HT-29 (cell line): ENCODE measurements around the gene SLC47A2. TPM values are rescaled to one million over a fixed set of nuclear protein-coding genes. Genes with fewer than 3 reads are reported as not detected.
"Not testable (repeated sequence)": the region's sequence is repeated elsewhere in the genome, so short reads cannot be mapped to it uniquely, and the experiment has no call there.

Source experiments
- DNase-seq: peaks from one replicate; pipeline ENCODE4 v3.0.0-alpha.2; 2015; ENCODE audit warnings: low spot score
- total RNA-seq: library from RNA; depleted of rRNA; stranded (reverse); fragments of >200 nt; shearing (Covaris generic); gene quantifications from 2 replicates; pipeline ENCODE4 v1.2.3, GENCODE V29; 2014

The SLC47A2 gene
- total RNA-seq, 1 experiment from 2014 or later: 0.05 TPM

DNA sequence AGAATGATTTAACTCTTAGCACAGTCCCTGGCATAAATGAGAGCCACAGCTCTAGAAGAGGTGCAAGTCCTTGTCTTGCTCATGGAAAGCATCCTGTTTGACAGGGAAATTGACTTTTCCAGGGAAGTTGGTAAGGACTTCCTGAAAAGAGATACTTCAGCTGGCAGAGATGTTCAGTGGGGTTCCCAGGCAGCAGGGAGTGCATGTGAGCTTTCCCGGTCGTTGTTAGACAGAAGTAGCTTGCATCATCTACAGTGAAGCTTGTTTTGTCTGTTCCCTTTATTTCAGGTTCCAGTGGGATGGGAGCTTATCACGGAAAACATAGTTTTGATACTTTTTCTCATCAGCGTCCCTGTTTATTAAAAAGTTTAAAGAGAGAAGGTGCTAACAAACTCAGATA, 45.0 kb downstream of the SLC47A2 start:
- no peak for DNase-seq

DNA sequence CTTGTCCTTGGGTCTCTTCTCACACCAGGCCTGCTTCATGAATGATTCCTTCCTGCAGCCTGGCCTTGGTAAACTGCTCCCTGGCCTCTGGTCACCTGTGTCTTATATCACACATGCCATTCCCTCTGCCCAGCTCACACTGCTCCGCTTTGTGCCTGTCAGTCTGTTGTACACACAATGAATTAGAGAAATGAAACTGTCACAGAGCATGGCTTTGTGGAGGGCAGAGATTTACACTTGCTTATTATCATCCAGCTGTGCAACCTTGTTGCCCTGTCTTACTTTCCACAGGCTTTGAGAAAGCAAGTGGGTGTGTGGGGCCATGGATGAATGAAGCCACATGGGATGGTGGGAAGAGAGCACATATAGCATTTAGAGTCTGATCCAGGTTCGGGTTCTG, 45.5 kb downstream of the SLC47A2 start:
- no peak for DNase-seq

DNA sequence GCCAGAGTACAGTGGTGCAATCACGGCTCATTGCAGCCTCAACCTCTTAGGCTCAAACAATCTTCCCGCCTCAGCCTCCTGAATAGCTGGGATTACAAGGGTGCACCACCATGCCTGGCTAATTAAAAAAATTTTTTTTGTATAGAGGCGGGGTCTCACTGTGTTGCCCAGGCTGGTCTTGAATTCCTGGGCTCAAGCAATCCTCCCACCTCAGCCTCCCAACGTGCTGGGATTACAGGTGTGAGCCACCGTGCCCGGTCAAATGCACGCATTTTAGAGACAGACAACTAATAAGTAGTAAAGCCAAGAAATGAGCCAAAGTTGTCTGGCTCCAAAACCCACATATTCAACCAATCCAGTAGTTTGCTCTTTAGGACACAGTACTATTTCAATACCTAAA, 46.7 kb downstream of the SLC47A2 start:
- DNase-seq: not testable (repeated sequence)

DNA sequence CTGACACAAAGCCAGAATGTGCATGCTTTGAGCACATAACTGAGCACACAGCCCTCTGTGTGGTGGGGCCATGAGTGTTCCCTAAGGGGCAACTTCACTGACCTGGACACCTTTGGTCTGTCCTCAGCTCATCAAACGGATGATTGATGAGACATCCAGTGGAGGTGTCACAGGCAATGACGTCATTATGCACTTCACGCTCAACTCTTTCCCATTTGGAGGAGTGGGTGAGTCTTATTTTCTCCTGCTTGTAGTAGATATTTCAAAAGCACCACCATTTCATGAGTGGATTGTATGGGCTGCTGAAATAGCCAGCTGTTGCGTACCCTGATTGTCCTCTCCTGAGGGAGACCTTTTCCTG, 51.6 kb downstream of the SLC47A2 start:
- DNase-seq: no peak

DNA sequence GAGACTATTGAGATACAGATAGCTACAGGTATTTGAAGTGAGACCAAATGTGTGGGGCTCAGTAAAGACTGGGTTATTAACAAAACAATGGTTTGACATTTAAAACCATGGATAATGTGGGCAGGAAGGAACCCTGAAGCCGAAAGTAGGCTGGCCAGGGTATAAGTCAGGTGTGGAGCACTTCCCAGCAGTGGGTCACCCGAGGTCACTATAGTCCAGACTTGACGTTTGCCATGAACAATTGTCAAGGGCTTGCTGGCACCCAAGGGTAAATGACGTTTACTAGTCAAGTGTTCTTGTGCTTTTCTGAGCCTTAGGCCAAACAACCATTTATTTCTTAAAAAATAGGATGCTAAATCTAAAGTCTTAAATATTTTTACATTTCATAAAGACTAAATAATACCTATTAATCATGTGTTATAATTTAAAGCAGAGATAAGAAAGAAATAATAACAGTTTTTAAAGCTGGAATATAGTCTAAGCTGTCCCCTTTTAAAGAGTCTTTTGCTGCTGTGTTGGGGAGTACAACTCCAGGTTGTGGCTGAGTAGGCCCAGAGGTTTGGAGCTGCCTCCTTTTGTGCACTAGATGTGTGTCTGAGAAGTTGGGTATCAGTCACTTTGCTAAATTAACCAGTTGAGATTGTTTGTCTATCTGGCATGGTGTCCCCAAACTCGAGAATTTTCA, 52.1 kb downstream of the SLC47A2 start:
- no peak for DNase-seq

DNA sequence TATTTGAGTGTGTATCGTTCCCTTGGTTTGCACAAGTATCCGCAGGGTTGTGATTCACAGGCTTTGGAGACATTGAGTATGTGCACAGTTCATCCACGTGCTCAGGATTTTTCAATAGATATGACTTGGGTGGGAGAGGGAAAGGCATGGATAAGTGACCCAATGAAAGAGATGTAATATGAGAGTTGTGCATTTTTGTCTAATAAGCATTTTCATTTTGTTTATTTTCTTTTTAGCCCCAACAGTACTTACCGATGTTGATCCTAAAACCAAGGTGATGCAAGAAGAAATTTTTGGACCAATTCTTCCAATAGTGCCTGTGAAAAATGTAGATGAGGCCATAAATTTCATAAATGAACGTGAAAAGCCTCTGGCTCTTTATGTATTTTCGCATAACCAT, 53.3 kb downstream of the SLC47A2 start:
- DNase-seq: no peak

DNA sequence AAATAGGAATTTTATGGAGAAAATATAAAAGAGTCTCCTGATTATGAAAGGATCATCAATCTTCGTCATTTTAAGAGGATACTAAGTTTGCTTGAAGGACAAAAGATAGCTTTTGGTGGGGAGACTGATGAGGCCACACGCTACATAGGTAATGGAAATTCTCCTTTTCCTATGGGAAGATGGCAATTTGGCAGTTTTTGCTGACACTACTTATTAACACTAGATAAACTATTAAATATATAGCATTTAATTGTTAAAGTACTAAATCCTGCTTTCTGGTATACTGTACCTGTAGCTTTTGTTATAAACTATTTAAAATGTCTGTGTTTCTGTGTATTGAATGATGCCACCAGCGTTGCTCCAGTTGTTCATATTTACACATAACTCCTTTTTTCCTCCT, 55.3 kb downstream of the SLC47A2 start:
- DNase-seq: no peak

DNA sequence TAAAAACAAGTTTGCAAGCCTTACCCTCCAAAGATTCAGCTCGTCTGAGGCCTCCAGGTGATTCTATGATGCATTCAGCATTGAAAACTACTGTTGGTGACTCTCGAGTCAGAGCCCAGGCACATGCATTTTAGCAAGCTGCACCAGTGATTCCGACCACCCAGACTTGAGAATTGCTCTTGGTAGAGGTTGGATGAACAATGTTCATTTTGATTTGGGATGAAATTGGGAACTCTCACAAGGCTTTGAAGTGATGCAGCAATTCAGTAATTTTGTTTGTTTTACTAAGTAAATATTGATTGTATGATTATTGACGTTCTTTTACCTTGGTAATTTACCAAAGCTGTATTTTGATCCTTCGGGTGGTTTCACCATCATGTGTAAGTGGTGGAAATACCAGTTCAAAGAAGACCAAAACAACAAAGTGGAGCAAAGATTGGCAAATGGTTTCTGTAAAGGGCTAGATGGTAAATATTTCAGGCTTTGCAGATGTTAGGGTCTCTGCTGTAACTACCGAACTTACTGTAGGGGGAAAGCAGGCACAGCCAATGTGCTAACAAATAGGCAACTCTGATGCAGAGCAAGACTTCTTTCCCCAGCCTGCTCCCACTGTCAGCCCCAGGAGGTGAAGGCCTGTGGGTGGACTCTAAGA, 56.0 kb downstream of the SLC47A2 start:
- no peak for DNase-seq

DNA sequence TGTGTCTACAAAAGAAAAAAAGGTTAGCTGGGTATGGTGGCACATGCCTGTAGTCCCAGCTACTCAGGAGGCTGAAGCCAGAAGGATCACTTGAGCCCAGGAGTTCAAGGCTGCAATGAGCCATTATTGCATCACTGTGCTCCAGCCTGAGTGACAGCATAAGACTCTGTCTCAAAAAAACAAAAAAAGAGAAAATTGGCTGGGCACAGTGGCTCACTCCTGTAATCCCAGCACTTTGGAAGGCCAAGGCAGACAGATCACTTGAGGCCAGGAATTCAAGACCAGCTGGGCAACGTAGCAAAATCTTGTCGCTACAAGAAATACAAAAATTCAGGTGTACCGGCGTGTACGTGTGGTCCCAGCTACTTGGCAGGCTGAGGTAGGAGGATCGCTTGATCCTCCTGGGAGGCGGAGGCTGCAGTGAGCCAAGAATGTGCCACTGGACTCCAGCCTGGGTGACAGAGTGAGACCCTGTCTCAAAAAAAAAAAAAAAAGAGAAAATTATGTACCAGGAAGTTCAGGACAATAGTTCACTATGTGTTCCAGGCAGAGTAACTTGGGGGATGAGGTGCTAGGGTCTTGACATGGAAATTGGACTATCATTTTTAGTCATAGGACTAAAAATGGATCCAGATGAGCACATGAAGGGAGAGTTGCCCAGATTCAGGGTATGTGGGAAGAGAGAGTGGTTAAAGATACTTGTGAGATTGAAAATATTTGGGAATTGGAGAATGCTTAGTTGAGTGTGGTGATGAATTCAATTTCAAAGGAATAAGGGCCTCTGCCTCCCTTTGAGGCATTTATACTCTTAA, 56.8 kb downstream of the SLC47A2 start:
- DNase-seq: no peak

DNA sequence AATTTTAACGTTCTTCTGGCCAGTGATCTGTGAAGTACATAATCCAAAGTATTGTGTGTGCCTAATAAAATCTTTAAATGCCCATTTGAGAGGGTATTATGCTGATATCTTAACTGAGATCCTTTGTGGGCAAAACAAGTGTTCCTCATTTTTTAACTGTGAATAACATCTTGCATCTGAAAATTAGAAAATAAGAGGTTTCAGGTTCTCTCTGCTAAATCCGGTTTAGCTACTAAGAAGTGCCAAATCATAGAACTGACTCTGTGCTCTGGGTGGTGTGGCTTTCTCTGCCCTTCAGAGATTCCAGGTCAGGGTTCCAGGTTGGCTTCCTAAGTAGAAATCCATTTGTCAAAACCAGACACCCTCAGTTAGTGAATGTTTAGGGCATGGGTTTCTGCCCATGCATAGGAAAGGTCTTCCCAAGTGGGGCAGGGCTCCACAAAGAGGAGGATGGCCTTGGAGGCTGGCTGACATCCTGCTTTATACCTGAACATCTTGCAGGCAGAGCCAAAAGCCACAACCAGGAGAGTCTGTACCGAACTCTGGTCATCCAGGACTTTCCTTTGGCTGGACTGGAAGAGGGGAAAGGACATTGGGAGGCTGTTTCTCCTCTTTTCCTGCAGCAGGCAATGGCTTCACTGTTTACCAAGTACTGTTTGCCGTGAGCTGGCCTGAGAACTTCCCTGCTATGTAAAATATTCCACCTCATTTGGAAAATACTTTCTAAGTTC, 59.4 kb downstream of the SLC47A2 start:
- DNase-seq: no peak

DNA sequence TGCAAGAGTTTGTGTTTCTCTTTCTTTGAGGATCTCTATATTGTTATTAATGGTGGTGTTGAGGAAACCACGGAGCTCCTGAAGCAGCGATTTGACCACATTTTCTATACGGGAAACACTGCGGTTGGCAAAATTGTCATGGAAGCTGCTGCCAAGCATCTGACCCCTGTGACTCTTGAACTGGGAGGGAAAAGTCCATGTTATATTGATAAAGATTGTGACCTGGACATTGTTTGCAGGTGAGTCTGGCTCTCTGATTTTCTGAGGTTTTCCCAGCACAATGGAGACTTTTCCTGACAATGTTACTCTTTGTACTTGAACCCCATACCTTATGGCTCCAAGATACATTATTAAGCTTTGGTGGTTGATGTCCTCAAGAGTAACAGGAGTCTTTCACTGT, 60.0 kb downstream of the SLC47A2 start:
- DNase-seq: no peak

DNA sequence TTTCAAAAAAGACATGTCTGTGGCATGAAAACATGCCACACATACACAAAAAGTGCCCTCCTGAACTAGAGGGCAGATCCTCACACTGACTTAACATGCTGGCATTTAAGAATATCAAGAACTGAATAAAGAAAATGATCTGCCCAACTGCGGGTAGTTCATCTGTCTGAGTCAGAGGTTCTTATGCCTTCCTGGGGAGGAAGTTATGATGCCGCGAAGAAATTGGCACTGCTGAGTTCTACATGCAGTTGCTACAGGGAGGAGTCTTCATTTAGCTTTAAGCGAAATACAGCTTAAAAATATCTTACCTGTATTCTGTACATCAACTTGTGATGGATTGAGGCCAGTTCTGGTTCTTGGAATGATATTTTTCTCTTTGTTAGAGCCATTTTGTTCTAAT, 61.5 kb downstream of the SLC47A2 start:
- no peak for DNase-seq

DNA sequence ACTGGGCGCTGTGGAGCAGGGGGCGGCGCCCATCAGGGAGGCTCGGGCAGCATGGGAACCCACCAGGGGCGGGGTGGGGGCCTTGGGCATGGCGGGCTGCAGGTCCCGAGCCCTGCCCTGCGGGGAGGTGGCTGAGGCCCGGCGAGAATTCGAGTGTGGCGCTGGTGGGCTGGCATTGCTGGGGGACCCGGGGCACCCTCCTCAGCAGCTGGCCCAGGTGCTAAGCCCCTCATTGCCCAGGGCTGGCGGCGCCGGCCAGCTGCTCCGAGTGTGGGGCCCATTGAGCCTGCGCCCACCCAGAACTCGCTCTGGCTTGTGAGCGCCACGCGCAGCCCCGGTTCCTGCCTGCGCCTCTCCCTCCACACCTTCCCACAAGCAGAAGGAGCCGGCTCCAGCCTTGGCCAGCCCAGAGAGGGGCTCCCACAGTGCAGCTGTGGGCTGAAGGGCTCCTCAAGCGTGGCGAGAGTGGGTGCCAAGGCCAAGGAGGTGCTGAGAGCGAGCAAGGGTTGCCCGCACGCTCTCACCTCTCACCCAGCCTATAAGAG, 62.0 kb downstream of the SLC47A2 start:
- DNase-seq: no peak

DNA sequence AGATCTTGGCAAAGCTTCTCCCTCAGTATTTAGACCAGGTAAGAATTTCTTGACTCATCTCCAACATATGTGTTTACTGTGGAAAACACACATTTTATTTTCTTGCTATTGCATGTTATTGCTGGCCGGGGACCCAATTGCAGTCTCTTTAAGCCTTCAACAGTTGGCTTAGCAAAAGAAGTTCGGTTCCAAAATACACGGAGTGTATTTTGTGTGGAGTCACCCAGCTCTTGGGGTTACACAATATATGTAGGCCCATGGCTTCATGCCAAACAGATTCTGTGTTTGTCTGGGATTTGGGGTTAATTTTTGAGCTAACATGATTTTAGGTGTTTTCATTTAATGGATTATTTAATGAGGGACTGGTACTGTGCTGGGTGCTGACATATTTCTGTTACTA, 63.8 kb downstream of the SLC47A2 start:
- DNase-seq: no peak

DNA sequence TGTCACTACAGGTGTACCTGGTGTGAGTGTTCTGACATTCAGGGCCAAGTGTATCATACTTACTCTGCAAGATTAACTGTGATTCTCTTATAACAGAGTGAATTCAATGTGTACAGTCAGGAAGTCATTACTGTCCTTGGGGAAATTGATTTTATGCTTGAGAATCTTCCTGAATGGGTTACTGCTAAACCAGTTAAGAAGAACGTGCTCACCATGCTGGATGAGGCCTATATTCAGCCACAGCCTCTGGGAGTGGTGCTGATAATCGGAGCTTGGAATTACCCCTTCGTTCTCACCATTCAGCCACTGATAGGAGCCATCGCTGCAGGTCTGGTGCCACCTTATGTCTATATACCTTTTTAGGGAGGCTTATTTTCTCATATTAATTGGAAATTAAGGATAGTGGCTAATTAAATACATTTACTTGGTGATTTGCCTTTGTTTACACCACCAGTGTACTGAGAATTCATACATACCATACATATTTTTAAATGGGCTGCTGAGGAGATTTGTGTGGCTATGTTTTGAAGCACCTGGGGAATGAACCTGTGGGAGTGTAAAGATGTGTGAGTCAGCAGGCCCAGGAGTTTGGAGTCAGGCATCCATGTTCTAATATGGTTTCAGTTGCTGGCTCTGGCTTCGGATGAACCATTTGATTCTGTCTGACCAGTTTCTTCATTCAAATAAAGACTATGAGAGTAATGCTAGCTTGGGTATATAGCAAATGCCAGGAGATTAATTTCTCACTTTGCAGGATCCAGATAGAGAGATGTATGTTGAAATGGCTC, 64.7 kb downstream of the SLC47A2 start:
- no peak for DNase-seq

DNA sequence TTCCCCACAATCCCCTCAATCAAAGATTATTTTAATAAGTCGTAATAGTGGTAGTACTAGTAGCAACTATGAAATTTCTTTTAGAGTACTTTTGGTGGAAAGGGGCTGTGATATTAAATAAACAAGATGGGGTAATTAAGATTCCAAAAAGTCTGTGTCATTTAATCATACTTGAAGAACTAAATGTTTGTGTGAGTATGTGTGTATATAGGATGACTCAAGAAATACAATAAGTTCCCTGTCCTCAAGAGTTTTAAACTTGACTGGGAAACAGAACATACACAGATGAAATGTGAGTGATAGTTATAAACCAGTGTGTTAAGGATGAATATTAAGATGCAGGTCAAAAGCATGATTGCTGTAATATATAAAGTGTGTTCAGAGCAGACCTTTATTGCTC, 65.6 kb downstream of the SLC47A2 start:
- no peak for DNase-seq

DNA sequence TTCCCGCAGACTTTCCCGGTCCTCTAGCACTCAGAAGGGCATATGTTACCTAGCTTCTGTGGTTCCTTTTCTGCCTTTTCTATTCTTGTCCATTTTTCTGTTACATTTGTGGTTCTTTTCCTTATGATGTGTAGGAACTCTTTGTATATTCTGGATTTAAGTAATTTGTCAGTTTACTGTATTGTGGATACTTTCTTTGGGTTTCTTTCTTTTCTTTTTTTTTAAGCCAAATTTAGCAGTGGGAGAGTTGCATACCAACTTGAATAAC, 67.2 kb downstream of the SLC47A2 start:
- no peak for DNase-seq

DNA sequence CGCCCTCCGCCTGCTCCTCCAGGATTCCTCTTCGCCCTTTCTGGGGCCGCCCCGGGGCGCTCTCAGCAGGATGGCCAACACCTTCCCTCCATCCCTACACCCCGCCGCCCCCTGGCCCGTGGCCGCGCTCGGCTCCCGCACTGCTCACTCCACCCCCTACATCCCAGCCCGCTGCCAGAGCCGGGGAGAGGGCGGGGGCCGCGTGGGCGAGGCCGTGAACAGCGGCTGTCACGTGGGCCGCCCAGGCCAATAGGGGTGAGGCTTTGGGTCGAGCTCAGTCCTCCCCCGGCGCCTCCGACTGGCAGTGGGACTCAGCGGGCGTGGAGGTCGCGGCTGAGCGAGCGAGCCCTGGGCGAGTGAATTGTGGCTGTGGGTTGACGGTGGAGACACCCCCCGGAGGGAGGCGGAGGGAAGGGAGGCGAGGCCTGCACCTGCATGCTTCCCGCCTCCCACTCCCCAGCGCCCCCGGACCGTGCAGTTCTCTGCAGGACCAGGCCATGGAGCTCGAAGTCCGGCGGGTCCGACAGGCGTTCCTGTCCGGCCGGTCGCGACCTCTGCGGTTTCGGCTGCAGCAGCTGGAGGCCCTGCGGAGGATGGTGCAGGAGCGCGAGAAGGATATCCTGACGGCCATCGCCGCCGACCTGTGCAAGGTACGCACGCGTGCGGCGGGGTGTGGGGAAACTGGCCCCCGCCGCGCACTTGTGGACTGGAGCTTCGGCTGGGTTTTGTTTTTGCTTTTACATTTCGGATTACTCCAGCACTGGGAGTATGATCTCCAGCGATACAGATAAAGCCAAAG, 67.7 kb downstream of the SLC47A2 start, which contains the start of gene ALDH3A2:
Gene ALDH3A2, plus strand, starts transcription at position 277 of the 799 bp plus-strand sequence. Its CDS starts 221 bp downstream, at position 498.
- peak; percentile 89 for DNase-seq

DNA sequence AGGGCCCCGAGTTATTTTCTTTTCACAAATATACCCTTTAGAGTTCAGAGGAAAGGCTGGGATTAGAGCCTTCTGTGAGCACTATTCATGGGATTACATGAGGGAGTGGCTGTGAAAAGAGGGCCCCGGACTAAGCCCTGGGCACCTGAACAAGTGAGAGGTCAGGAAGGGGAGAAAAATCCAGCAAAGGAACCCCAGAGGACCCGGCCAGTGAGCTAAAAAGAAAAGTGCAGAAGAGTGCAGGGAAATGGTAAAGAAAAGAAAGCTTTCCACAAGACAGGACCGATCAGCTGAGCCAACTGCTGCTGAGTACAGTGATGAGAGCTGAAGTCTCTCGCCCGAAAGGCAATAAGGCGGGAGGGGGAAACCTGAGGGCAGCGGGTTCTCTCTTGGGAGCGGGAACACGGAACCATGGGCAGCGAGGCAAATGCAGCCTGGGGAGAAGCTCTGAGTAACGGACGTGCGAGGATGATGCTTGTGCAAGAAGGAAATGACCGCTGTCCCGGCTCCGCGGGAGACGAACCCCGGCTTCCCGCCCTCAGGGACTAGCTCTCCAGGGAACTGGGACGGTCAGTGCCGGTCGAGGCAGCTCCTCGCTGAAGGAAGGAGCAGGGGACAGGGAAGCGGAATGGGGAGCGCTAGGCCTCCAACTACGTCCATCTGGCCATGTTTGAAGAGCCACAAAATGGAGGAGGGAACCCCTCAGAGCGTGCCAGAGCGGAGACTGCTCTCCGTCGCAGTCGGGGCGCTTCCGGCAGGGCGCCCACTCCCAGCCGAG, 68.5 kb downstream of the SLC47A2 start:
- DNase-seq: peak; percentile 48
